GM19468 (cell line): ENCODE data around the gene MAST4.

ENCODE experiments used
- ATAC-seq: cut with Tn5 transposase; IDR thresholded peaks from one replicate; pipeline ENCODE4 v1.9.1; 2021; ENCODE audit warnings: mild to moderate bottlenecking, moderate library complexity, moderate number of reproducible peaks; ENCODE audit not compliant: unreplicated experiment; ENCODE audit errors: extremely low read depth

The MAST4 gene

DNA sequence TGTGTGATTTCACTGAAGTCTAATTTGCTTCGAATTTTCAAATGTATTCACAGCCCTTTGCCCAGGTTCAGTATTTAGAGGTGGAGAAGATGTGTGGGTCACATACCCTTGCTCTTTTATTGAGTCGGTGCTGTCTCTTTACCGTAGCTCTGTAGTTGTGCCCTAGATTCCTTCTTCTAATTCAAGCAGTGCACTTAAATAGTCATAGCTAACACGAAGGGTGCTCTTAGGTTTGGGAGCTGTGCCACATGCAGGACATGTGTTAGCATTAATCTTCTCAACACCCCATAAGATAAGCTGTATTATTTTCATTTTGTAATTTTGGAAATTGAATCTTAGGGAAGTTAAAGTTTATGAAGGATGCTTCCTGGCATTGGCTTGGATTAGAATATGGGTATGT lies 293.3 kb downstream of the MAST4 start:
- no peak for ATAC-seq

- no peak for ATAC-seq
Observed at GRCh38 chr5:66891184-66891925, 295.2 kb downstream of the MAST4 start.

- ATAC-seq: no peak
Observed at GRCh38 chr5:66892716-66893115, 296.5 kb downstream of the MAST4 start.

GRCh38 chr5:66894480-66895240 lies 298.5 kb downstream of the MAST4 start:
- no peak for ATAC-seq

- ATAC-seq: no peak
Observed at GRCh38 chr5:66896171-66896570, 300.0 kb downstream of the MAST4 start.

DNA sequence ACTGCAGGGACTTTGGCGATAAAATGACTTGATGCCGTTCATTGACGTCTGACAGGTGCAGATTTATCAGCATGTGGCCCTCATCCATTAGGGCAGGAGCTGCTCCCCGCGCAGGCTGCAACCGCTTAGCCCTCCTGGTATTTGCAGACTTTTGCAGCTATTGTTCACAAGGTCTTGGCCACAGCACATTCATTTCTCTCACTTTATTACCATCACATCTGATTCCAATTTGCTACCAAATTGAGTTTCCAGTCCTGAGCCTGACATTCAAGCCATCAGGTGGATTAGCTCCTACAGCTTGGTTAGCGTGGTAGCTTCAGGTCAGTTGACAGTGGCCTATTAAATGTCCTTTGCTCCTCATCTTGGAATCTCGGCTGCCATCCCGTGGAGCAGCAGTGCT lies 301.2 kb downstream of the MAST4 start:
- no peak for ATAC-seq

- no peak for ATAC-seq
Observed at GRCh38 chr5:66898241-66898995, 302.2 kb downstream of the MAST4 start.

DNA sequence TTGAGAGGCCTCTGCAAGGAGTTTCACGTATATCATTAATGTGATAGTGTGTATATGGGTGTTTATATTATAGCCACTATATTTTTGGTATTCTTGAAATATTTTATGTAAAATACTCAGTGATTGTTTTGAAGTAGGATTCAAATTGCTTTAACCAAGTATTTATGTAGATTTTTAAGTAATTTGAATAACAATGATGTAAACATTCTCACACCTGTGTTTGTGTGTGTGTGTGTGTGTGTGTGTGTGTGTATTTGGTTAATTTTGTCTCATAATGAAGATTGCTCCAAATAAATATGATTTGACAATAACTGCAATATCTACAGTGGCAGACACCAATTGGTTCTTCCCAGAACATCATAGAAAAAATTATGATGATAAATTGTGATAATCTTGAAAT lies 307.0 kb downstream of the MAST4 start:
- no peak for ATAC-seq

DNA sequence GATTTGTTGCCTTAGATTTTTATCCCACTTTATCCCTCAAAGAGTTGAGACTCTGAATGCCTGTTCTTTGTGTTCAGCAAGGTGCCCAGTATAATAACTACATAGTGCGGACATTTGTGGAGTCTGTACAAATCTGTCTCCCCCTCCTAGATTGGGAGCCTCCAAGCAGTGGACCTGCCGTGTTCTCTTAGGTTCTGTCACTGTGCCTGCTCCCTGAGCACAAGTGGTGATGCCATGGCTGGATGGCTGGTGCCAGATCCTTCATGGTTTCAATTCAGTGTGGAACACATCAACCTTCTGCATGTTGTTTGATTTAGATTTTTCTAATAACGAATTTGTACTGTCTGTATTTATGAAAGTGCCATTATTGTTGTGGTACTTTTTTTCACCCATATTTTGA lies 307.5 kb downstream of the MAST4 start:
- no peak for ATAC-seq

DNA sequence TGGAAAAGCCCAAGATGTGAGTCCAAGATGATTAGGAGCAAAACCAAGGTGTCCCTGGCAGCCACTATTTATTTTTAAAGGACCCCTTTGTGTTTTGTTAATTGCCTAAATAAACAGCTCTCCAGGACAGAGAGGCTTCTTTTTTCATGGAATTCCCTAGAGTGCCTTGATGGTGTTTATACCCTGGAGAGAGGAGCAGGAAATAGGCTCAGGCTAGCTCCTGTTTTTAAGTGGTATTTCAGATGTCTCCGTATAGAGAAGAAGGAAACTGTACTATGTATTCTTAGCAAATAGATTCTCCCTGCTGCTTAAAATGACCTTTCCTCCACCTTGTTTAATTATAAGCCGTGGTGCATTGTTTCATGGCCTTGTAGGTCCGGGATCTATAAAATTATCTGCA lies 308.0 kb downstream of the MAST4 start:
- ATAC-seq: no peak

DNA sequence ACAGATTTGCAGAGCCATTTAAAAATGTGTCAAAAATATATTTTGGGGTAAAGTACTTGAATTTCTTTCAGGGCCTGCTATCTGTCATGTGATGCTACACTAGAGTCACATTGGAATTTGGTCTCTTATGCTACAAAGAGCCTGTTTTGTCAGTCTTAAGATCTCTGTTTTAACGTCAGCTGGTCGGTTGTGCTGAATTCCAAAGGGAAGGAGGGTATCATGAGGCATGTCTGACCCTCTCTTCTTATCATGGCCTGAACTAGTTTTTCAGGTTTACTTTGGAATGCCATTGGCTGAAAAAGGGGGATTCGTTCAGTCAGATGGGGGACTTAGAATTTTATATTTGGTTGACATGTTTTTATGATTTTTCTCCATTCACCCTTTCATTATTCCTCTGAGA lies 309.8 kb downstream of the MAST4 start:
- ATAC-seq: no peak

GRCh38 chr5:66908230-66908629 lies 312.0 kb downstream of the MAST4 start:
- ATAC-seq: no peak

GRCh38 chr5:66909364-66909763 lies 313.2 kb downstream of the MAST4 start:
- no peak for ATAC-seq

GRCh38 chr5:66912787-66913186 lies 316.6 kb downstream of the MAST4 start:
- no peak for ATAC-seq

DNA sequence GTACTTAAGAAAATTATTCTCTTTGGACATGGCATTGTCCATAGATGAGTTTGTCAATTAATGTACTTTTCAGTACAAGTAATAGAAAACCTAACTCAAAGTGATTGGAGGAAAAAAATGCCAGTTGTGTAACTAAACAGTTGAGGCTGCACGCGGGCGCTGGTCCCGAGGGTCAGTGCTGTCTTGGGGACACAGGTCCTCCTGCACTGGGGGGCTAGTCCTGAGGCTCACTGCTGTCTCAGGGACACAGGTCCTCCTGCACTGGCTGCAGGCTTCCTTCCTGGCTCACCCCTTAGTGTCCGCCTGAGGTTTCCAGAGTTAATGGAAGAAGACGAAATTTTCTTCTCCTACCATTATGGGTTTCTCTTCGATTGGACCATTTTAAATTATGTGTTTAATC lies 319.3 kb downstream of the MAST4 start:
- no peak for ATAC-seq

- no peak for ATAC-seq
Observed at GRCh38 chr5:66922881-66923280, 326.7 kb downstream of the MAST4 start.

GRCh38 chr5:66923457-66923856 lies 327.3 kb downstream of the MAST4 start:
- no peak for ATAC-seq

- no peak for ATAC-seq
Observed at GRCh38 chr5:66923922-66924321, 327.7 kb downstream of the MAST4 start.

DNA sequence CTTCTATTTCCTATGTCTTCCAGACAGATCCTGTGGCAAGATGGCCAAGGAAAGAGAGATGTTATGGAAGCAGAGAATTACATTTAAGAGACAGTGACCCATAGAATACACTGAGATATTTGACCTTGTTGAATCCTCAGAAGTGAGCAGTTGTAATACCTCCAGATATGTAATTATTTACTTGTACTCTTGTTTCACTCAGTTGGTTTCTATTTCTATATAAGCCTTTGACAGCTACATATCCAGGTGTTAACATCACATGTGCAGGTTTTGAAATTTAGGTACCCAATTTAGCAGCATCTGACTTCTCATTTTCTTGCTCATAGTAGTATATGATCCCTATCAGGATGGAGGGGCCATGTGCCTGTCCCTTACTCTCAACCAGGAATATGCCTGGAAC lies 330.9 kb downstream of the MAST4 start:
- no peak for ATAC-seq

DNA sequence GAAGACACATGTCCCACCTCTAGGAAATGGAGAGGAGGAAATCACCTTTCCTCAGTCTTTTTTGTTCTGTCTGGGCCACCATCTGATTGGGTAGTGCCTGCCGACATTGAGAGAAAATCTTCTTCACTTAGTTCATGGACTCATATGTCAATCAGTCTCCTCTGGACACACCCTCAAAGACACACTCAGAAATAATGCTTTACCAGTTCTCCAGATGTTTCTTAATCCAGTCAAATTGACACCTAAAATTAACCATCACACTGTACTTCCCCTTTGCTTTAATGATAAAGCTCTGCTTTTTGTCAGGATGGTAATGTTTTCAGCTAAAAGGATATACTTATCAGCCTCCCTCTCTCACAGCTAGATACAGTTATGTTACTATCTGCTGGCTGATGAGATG lies 333.1 kb downstream of the MAST4 start:
- ATAC-seq: no peak

GRCh38 chr5:66929995-66930394 lies 333.8 kb downstream of the MAST4 start:
- no peak for ATAC-seq
